WTC11 (cell line): Measurements from ENCODE around the gene PLIN4.

ENCODE experiments used
- ATF1 ChIP-seq: sonication (generic); formaldehyde crosslinking; IDR thresholded peaks from 2 replicates; pipeline ENCODE4 v1.8.1; 2023; ENCODE audit warnings: mild to moderate bottlenecking, moderate library complexity, missing genetic modification reagents
- CREB1 ChIP-seq: sonication (generic); formaldehyde crosslinking; IDR thresholded peaks from 2 replicates; pipeline ENCODE4 v1.8.0; 2023; ENCODE audit warnings: mild to moderate bottlenecking, missing genetic modification reagents
- CTCF ChIP-seq: fragments of 200-600 bp; IDR thresholded peaks from 2 replicates; pipeline ENCODE4 v1.8.0; 2022; ENCODE audit warnings: antibody characterized with exemption
- E2F5 ChIP-seq: sonication (generic); formaldehyde crosslinking; IDR thresholded peaks from 2 replicates; pipeline ENCODE4 v1.8.1; 2022; ENCODE audit warnings: mild to moderate bottlenecking, moderate library complexity, missing genetic modification reagents
- MAX ChIP-seq: sonication (generic); formaldehyde crosslinking; IDR thresholded peaks from 2 replicates; pipeline ENCODE4 v1.8.0; 2022; ENCODE audit warnings: mild to moderate bottlenecking, missing genetic modification reagents
- NR2C2 ChIP-seq: sonication (generic); formaldehyde crosslinking; IDR thresholded peaks from 2 replicates; pipeline ENCODE4 v1.8.0; 2022; ENCODE audit warnings: mild to moderate bottlenecking, missing genetic modification reagents
- STAT6 ChIP-seq: sonication (generic); formaldehyde crosslinking; conservative IDR thresholded peaks from 2 replicates; pipeline ENCODE4 v1.8.1; 2023; ENCODE audit warnings: mild to moderate bottlenecking, low read depth, missing genetic modification reagents, moderate library complexity
- USF1 ChIP-seq: sonication (generic); formaldehyde crosslinking; IDR thresholded peaks from 2 replicates; pipeline ENCODE4 v1.8.0; 2022; ENCODE audit warnings: mild to moderate bottlenecking, missing genetic modification reagents
- ZBTB21 ChIP-seq: sonication (generic); formaldehyde crosslinking; IDR thresholded peaks from 2 replicates; pipeline ENCODE4 v1.8.1; 2023; ENCODE audit warnings: mild to moderate bottlenecking, missing genetic modification reagents, borderline replicate concordance

- TF ChIP-seq CTCF = no peak
- TF ChIP-seq ZBTB21 = no peak
- TF ChIP-seq ATF1 (CRISPR knock-in tag) = no peak
- TF ChIP-seq E2F5 (CRISPR knock-in tag) = no peak
- TF ChIP-seq NR2C2 (CRISPR knock-in tag) = no peak
- TF ChIP-seq MAX (CRISPR knock-in tag) = no peak
- peak; percentile 76 for TF ChIP-seq USF1 (CRISPR knock-in tag)
- TF ChIP-seq STAT6 (CRISPR knock-in tag) = no peak
- TF ChIP-seq CREB1 = no peak
Observed at GRCh38 chr19:4518345-4519171, at the start of gene PLIN4.
